ENCODE measurements around the gene ARHGDIA. TPM values are rescaled to one million over a fixed set of nuclear protein-coding genes. Genes with fewer than 3 reads are reported as not detected.

Gene ARHGDIA
- total RNA-seq, 1 donor from 2014 or later: 43.3 TPM

GRCh38 chr17:81829858-81830257 lies 41.3 kb downstream of the ARHGDIA start:
- H3K4me3 ChIP-seq (ENCODE audit: low read length in 3 of 3): no peak overlapping the region
- H3K27ac ChIP-seq (ENCODE audit: low read depth, low read length): peak overlapping the region; percentile 8
- peak overlapping the region in 2 of 3 donors; percentile 3 to 43 for H3K9ac ChIP-seq (ENCODE audit: low read depth in 1 of 3, low read length in 3 of 3)
- peaks cover 0 to 11% (median 5%) of the 10 kb centered on the region in 3 donors for H3K36me3 ChIP-seq (ENCODE audit: control insufficient read depth in 3 of 3, insufficient read depth in 3 of 3, low read length in 3 of 3)
- peaks cover 29 to 48% (median 35%) of the 10 kb centered on the region in 3 donors for H3K4me1 ChIP-seq (ENCODE audit: control insufficient read depth in 3 of 3, insufficient read depth in 3 of 3, low read length in 3 of 3)
- H3K27me3 ChIP-seq (ENCODE audit: control insufficient read depth in 3 of 3, insufficient read depth in 3 of 3, low read length in 3 of 3): no peaks in the 10 kb centered on the region
- no peaks in the 10 kb centered on the region for H3K9me3 ChIP-seq (ENCODE audit: control insufficient read depth in 3 of 3, low read length in 3 of 3)

DNA sequence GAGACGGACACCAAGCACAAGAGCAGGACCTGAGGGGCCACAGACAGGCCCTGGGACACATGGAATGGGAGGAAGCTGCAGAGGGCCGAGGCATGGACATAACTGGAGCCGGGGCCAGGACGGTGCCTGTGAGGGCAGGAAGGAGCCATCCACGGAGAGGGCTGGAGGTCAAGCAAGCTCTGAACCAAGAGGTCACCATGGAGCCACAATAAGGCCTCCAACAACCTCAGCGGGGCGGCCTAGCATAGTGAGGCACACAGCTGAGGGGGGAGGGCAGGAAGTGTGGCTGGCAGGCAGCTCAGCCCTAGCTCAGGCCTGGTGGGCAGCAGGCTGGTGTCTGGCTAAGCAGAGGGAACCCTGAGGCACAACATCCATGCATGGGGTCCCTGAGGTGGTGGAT lies 42.5 kb downstream of the ARHGDIA start:
- H3K27ac ChIP-seq (ENCODE audit: low read depth, low read length): peak overlapping the region; percentile 37
- H3K4me3 ChIP-seq (ENCODE audit: low read length in 3 of 3): no peak overlapping the region
- H3K9ac ChIP-seq (ENCODE audit: low read depth in 1 of 3, low read length in 3 of 3): peak overlapping the region in 1 of 3 donors; percentile 33
- peaks cover 29 to 52% (median 35%) of the 10 kb centered on the region in 3 donors for H3K4me1 ChIP-seq (ENCODE audit: control insufficient read depth in 3 of 3, insufficient read depth in 3 of 3, low read length in 3 of 3)
- no peaks in the 10 kb centered on the region for H3K27me3 ChIP-seq (ENCODE audit: control insufficient read depth in 3 of 3, insufficient read depth in 3 of 3, low read length in 3 of 3)
- peaks cover under 1 to 3% (median 2%) of the 10 kb centered on the region in 3 donors for H3K36me3 ChIP-seq (ENCODE audit: control insufficient read depth in 3 of 3, insufficient read depth in 3 of 3, low read length in 3 of 3)
- H3K9me3 ChIP-seq (ENCODE audit: control insufficient read depth in 3 of 3, low read length in 3 of 3): no peaks in the 10 kb centered on the region

GRCh38 chr17:81825841-81826466 lies 45.2 kb downstream of the ARHGDIA start:
- H3K9ac ChIP-seq (ENCODE audit: low read depth in 1 of 3, low read length in 3 of 3): peak overlapping the region in 1 of 3 donors; percentile 54
- peak overlapping the region; percentile 49 for H3K27ac ChIP-seq (ENCODE audit: low read depth, low read length)
- no peak overlapping the region for H3K4me3 ChIP-seq (ENCODE audit: low read length in 3 of 3)
- H3K9me3 ChIP-seq (ENCODE audit: control insufficient read depth in 3 of 3, low read length in 3 of 3): no peaks in the 10 kb centered on the region
- peaks cover 0 to 3% (median 0%) of the 10 kb centered on the region in 3 donors for H3K36me3 ChIP-seq (ENCODE audit: control insufficient read depth in 3 of 3, insufficient read depth in 3 of 3, low read length in 3 of 3)
- H3K4me1 ChIP-seq (ENCODE audit: control insufficient read depth in 3 of 3, insufficient read depth in 3 of 3, low read length in 3 of 3): peaks cover 36 to 62% (median 41%) of the 10 kb centered on the region in 3 donors
- H3K27me3 ChIP-seq (ENCODE audit: control insufficient read depth in 3 of 3, insufficient read depth in 3 of 3, low read length in 3 of 3): no peaks in the 10 kb centered on the region

GRCh38 chr17:81824595-81824994 lies 46.5 kb downstream of the ARHGDIA start:
- no peaks in the 10 kb centered on the region for H3K9me3 ChIP-seq (ENCODE audit: control insufficient read depth in 3 of 3, low read length in 3 of 3)
- H3K4me1 ChIP-seq (ENCODE audit: control insufficient read depth in 3 of 3, insufficient read depth in 3 of 3, low read length in 3 of 3): peaks cover 31 to 55% (median 41%) of the 10 kb centered on the region in 3 donors
- H3K9ac ChIP-seq (ENCODE audit: low read depth in 1 of 3, low read length in 3 of 3): peak overlapping the region in 1 of 3 donors; percentile 54
- H3K4me3 ChIP-seq (ENCODE audit: low read length in 3 of 3): no peak overlapping the region
- no peaks in the 10 kb centered on the region for H3K27me3 ChIP-seq (ENCODE audit: control insufficient read depth in 3 of 3, insufficient read depth in 3 of 3, low read length in 3 of 3)
- H3K36me3 ChIP-seq (ENCODE audit: control insufficient read depth in 3 of 3, insufficient read depth in 3 of 3, low read length in 3 of 3): peaks cover 0 to 3% (median 0%) of the 10 kb centered on the region in 3 donors
- H3K27ac ChIP-seq (ENCODE audit: low read depth, low read length): peak overlapping the region; percentile 49

DNA sequence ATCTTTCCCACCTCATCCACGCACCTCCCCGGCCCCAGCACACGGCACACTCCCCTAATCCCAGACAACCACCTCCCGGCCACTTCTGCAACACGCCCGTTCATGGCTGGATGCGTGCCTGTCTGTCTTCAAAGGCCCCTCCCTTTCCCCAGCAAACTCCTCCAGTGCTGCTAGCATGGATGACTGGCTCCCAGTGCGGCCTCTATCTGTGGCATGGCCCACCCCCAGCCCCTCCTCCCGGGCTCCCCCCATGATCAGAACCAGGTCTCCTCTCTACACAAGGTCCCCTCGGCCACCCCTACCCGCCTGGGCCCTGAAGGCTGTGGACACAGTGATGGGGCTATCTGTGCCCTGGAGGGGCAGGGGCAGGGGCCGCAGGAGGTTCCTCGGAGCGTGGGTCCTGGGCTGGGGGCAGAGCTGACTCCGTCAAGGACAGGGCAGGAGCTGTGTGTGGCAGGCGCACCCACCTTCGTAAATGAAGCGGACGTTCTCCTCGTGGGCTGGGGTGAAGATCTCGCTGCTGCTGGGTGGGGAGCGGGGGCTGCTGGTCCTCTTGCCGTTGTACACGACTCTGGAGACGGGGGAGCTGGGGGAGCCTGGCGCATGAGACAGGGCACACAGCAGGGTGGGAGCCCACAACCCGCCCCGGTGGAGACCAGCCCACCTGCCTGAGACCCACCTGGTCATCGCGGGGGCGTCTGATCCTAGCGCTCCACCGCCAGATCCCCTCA lies 47.2 kb downstream of the ARHGDIA start:
- Histone ChIP-seq H3K27me3 (ENCODE audit: control insufficient read depth in 3 of 3, insufficient read depth in 3 of 3, low read length in 3 of 3) (peaks cover 0 to 4% (median 4%) of the 10 kb centered on the region in 3 donors), H3K4me3 (ENCODE audit: low read length in 3 of 3) (no peak overlapping the region), H3K36me3 (ENCODE audit: control insufficient read depth in 3 of 3, insufficient read depth in 3 of 3, low read length in 3 of 3) (peaks cover 0 to 3% (median 0%) of the 10 kb centered on the region in 3 donors), H3K9me3 (ENCODE audit: control insufficient read depth in 3 of 3, low read length in 3 of 3) (no peaks in the 10 kb centered on the region), H3K27ac (ENCODE audit: low read depth, low read length) (no peak overlapping the region), H3K9ac (ENCODE audit: low read depth in 1 of 3, low read length in 3 of 3) (no peak overlapping the region), H3K4me1 (ENCODE audit: control insufficient read depth in 3 of 3, insufficient read depth in 3 of 3, low read length in 3 of 3) (peaks cover 30 to 55% (median 41%) of the 10 kb centered on the region in 3 donors)

DNA sequence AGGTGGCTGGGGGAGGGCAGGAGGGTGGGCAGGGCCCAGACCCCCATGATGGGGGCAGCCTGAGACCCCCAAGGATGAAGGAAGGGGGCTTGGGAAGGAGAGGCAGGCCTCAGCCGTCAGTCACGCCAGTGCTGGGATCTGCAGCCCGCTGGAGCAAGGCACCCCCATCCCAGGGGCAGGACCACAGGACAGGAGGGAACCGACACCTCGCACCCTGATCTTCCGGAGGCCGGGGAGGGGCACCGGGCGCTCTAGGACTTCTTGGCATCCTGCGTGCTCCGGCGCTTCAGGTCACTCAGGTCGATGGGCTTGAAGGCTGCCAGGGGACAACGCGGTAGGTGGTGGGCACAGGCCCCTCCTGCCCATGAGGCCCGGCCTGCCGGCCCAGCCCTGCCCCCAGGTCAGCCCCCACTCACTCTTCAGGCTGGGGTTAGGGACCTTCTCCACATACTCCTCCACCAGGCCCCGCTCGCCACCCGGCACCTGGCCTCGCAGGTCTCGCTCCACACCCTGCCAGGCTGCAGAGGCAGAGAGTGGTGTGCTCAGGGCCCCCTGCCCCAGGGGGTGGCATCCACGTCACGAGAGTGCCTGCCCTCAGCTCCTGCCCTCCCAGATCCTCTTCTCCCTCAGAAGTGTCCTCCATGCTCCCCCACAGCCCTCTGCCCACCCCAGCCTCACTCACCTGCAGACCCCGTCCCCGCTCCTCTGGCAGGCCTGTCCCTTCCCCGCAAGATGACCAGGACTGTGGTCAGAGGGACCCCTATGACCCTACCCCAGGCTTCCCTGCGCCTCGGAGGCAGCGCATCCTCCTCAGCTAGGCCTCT lies 47.9 kb downstream of the ARHGDIA start:
- no peak overlapping the region for H3K4me3 ChIP-seq (ENCODE audit: low read length in 3 of 3)
- no peaks in the 10 kb centered on the region for H3K9me3 ChIP-seq (ENCODE audit: control insufficient read depth in 3 of 3, low read length in 3 of 3)
- H3K4me1 ChIP-seq (ENCODE audit: control insufficient read depth in 3 of 3, insufficient read depth in 3 of 3, low read length in 3 of 3): peaks cover 30 to 50% (median 41%) of the 10 kb centered on the region in 3 donors
- H3K36me3 ChIP-seq (ENCODE audit: control insufficient read depth in 3 of 3, insufficient read depth in 3 of 3, low read length in 3 of 3): peaks cover 0 to 3% (median 0%) of the 10 kb centered on the region in 3 donors
- H3K9ac ChIP-seq (ENCODE audit: low read depth in 1 of 3, low read length in 3 of 3): peak overlapping the region in 1 of 3 donors; percentile 75
- H3K27ac ChIP-seq (ENCODE audit: low read depth, low read length): peak overlapping the region; percentile 85
- peaks cover 0 to 4% (median 4%) of the 10 kb centered on the region in 3 donors for H3K27me3 ChIP-seq (ENCODE audit: control insufficient read depth in 3 of 3, insufficient read depth in 3 of 3, low read length in 3 of 3)

GRCh38 chr17:81822312-81822637 lies 48.9 kb downstream of the ARHGDIA start:
- H3K9me3 ChIP-seq (ENCODE audit: control insufficient read depth in 3 of 3, low read length in 3 of 3): no peaks in the 10 kb centered on the region
- peak overlapping the region; percentile 85 for H3K27ac ChIP-seq (ENCODE audit: low read depth, low read length)
- H3K36me3 ChIP-seq (ENCODE audit: control insufficient read depth in 3 of 3, insufficient read depth in 3 of 3, low read length in 3 of 3): peaks cover 0 to 3% (median 0%) of the 10 kb centered on the region in 3 donors
- H3K27me3 ChIP-seq (ENCODE audit: control insufficient read depth in 3 of 3, insufficient read depth in 3 of 3, low read length in 3 of 3): peaks cover 0 to 8% (median 4%) of the 10 kb centered on the region in 3 donors
- peak overlapping the region; percentile 55 to 75 (median 63) for H3K9ac ChIP-seq (ENCODE audit: low read depth in 1 of 3, low read length in 3 of 3)
- H3K4me1 ChIP-seq (ENCODE audit: control insufficient read depth in 3 of 3, insufficient read depth in 3 of 3, low read length in 3 of 3): peaks cover 30 to 50% (median 41%) of the 10 kb centered on the region in 3 donors
- peak overlapping the region in 1 of 3 donors; percentile 41 for H3K4me3 ChIP-seq (ENCODE audit: low read length in 3 of 3)

DNA sequence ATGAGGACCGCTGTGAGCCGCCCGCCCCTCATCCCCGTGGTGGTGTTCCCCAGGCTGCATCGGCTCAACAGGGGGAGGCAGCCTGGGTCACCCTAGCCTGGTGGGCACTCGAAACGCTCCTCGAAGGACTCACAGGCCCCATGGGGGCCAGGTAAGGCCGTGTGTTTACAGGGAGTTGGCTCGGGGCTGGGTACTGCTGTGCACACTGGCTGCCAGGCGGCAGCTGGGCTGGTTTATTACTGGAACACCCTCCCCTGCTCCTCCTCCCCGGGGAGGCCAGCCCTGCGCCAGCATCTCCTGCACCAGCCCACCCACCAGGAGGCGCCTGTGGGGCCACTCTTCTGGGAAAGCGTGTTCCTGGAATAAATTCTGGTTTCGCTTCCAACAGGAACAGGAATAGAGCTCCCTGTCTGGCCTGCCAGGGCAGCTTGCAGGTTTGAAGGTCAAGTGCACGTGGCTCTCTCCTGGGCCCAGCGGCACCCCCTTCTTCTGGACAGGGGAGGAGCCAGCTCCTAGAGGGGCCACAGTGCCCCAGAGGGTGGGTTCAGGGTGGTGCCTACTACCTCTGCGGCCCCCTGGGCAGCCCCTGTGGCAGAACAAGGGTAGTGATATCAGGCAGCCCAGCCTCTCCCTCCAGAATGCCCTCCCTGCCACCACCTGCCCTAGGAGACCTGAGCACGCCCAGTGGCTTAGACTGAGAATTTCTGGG lies 49.4 kb downstream of the ARHGDIA start:
- peaks cover 0 to 8% (median 4%) of the 10 kb centered on the region in 3 donors for H3K27me3 ChIP-seq (ENCODE audit: control insufficient read depth in 3 of 3, insufficient read depth in 3 of 3, low read length in 3 of 3)

DNA sequence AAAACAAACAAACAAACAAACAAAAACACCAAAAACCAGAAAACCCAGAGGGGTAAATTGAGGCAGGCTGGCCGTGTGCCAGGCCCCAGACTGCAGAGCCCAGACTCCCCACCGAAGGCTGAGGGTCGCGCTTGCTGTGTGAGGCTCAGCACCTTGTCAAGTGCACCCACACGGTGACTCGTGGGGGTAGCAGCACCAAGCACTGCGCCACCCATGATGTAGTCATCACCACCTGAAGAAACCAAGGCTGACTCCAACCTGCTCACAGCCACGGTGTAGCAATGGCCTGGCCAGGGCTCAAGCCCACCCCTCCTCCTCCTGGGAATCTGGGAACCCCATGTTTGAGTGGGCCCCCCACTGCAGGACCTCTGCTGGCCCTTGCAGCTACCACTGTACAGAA lies 50.0 kb downstream of the ARHGDIA start:
- H3K27me3 ChIP-seq (ENCODE audit: control insufficient read depth in 3 of 3, insufficient read depth in 3 of 3, low read length in 3 of 3): peaks cover 0 to 8% (median 4%) of the 10 kb centered on the region in 3 donors
- peaks cover 30 to 48% (median 40%) of the 10 kb centered on the region in 3 donors for H3K4me1 ChIP-seq (ENCODE audit: control insufficient read depth in 3 of 3, insufficient read depth in 3 of 3, low read length in 3 of 3)
- peaks cover 0 to 3% (median 0%) of the 10 kb centered on the region in 3 donors for H3K36me3 ChIP-seq (ENCODE audit: control insufficient read depth in 3 of 3, insufficient read depth in 3 of 3, low read length in 3 of 3)
- peak overlapping the region; percentile 85 for H3K27ac ChIP-seq (ENCODE audit: low read depth, low read length)
- H3K9ac ChIP-seq (ENCODE audit: low read depth in 1 of 3, low read length in 3 of 3): peak overlapping the region in 2 of 3 donors; percentile 29 to 78
- H3K4me3 ChIP-seq (ENCODE audit: low read length in 3 of 3): peak overlapping the region in 2 of 3 donors; percentile 15 to 52
- H3K9me3 ChIP-seq (ENCODE audit: control insufficient read depth in 3 of 3, low read length in 3 of 3): no peaks in the 10 kb centered on the region

More for the DNA sequence above, 49.4 kb downstream of the ARHGDIA start:
- H3K27ac ChIP-seq (ENCODE audit: low read depth, low read length): peak overlapping the region; percentile 85
- H3K36me3 ChIP-seq (ENCODE audit: control insufficient read depth in 3 of 3, insufficient read depth in 3 of 3, low read length in 3 of 3): peaks cover 0 to 3% (median 0%) of the 10 kb centered on the region in 3 donors
- H3K4me3 ChIP-seq (ENCODE audit: low read length in 3 of 3): peak overlapping the region in 2 of 3 donors; percentile 15 to 52
- peak overlapping the region; percentile 55 to 78 (median 63) for H3K9ac ChIP-seq (ENCODE audit: low read depth in 1 of 3, low read length in 3 of 3)
- no peaks in the 10 kb centered on the region for H3K9me3 ChIP-seq (ENCODE audit: control insufficient read depth in 3 of 3, low read length in 3 of 3)
- peaks cover 30 to 50% (median 41%) of the 10 kb centered on the region in 3 donors for H3K4me1 ChIP-seq (ENCODE audit: control insufficient read depth in 3 of 3, insufficient read depth in 3 of 3, low read length in 3 of 3)

Data from skeletal muscle tissue (tissue), 4 donors.